ENCODE data around the gene EBI3.
"Not testable (repeated sequence)": the region's sequence is repeated elsewhere in the genome, so short reads cannot be mapped to it uniquely, and the experiment has no call there.

The EBI3 gene

DNA sequence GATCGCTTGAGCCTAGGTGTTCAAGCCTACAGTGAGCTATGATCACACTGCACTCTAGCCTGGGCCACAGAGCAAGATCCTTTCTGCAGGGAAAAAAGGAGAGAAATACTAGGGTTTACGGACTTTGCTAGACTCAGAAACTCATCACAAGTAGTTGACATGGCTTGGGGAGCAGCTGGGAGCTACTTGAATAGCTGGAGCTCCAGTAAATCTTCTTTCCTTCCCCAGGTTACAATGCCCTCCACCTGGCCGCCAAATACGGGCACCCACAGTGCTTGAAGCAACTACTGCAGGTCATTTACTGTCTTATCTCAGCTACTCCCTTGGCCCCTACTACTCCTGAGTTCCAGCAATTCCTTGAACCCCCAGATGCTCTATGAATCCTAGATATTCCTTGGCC lies 27.5 kb upstream of the EBI3 start:
- no peak for DNase-seq

- DNase-seq: no peak
Measured at GRCh38 chr19:4206818-4207484, 22.4 kb upstream of the EBI3 start.

DNA sequence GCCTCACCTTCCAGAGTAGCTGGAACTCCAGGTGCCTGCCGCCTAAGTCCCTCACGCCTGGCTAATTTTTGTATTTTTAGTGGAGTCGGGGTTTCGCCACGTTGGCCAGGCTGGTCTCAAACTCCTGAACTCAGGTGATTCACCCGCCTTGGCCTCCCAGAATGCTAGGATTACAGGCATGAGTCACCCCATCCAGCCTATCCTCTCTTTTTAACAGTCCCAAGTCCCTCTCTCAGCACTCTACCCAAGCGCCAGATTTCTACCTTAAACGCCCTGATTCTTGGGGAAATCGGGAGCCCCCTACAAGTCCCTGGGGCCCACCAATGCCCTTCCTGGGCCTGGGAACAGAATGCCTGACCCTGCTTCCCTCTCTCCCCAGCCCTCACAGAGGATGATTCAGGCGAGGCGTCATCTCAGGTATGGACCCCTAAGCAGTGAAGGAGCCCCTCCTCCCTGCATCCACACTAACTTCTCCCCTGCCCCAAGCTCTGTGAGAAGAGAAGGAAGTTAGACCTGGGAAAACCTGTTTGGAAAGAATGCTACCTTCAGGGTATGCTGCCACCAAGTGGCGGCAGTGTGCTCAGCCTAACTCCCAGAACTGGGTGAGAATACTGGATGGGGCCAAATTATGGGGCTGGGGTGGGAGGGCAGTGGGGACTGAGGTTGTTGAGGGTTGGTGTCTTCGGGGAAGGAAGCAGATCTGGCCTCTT lies 20.8 kb upstream of the EBI3 start:
- no peak for DNase-seq

DNA sequence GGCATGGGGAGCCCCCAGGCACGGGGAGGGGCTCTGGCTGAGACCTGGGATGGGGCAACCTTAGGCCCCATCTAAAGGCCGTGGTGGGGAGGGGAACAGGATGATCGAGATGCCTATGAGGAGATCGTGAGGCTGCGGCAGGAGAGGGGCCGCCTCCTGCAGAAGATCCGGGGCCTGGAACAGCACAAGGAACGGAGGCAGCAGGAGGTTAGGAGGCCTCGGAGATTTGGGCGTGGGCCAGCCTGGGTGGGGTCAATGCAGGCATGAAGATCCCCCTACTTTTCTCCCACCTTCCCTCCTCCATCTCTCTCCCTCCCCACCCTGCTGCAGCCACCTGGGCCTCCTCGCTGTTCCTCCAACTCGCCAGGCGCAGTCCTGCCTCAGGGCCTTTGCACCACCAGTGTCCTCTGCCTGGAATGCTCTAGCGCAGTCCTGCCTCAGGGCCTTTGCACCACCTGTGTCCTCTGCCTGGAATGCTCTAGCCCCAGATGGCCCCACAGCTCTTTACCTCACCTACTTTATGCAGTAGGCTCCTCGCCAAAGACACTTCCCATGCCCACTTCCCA lies 19.1 kb upstream of the EBI3 start:
- no peak for DNase-seq

DNA sequence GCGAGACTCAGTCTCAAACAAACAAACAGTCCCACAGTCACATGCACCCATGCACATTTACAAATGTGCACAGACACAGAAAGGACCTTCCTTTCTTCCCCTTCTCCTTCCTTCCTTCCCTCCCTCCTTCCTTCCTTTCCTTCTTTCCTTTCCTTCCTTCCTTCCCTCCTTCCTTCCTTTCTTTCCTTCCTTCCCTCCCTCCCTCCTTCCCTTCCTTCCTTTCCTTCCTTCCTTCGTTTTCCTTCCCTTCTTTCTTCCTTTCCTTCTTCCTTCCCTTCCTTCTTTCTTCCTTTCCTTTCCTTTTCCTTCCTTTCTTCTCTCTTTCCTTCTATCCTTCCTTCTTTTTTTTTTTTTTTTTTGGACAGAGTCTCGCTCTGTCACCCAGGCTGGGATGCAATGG lies 16.2 kb upstream of the EBI3 start:
- no peak for DNase-seq

- DNase-seq: no peak
Measured at GRCh38 chr19:4215807-4216206, 13.5 kb upstream of the EBI3 start.

DNA sequence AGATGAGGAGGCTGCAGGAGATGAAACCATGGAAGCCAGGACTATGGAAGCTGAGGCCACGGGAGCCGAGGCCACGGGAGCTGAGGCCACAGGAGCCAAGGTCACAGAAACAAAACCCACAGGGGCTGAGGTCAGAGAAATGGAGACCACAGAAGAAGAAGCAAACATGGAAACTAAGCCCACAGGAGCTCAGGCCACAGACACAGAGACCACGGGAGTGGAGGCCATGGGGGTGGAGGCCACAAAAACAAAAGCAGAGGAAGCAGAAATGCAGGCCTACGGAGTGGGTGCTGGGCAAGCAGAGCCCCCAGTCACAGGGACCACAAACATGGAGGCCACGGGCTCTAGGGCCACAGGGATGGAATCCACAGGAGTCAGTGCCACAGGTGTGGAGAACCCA lies 12.5 kb upstream of the EBI3 start:
- DNase-seq: no peak

- no peak for DNase-seq
Measured at GRCh38 chr19:4217429-4218264, 11.7 kb upstream of the EBI3 start.

DNA sequence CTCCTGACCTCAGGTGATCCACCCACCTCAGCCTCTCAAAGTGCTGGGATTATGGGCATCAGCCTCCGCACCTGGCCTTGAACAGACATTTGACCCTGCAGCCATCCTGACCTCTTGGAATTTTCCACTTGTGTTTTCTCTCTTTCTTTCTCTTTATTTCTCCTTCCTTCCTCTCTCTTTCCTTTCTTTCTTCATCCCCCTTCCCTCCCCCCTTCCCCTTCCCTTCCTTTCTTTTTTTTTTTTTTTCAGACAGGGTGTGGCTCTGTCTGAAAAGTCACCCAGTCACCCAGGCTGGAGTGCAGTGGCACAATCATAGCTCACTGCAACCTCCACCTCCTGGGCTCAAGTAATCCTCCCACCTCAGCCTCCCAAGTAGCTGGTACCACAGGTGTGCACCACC lies 10.8 kb upstream of the EBI3 start:
- not testable (repeated sequence) for DNase-seq

GRCh38 chr19:4220188-4220587 lies 9.1 kb upstream of the EBI3 start:
- no peak for DNase-seq

- DNase-seq: no peak
Measured at GRCh38 chr19:4224470-4224869, 4.9 kb upstream of the EBI3 start.

DNA sequence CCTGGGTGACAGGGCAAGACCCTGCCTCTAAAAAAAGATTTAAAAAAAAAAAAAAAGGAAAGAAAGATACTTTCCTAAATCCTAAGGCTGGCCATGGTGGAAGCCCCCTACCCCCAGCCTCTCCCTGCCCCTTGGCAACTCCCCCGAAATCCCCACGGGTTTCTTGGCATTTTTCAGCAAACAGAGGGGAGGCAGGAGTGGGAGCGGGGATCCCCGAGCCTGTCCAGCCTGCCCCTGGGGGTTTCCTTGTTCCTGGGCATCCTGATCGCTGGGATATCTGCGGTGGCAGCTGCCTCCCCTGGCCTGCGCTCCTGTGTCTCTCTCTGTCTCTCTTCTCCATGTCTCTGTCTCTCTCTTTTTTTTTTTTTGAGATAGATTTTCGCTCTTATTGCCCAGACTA lies 3.4 kb upstream of the EBI3 start:
- DNase-seq: no peak

DNA sequence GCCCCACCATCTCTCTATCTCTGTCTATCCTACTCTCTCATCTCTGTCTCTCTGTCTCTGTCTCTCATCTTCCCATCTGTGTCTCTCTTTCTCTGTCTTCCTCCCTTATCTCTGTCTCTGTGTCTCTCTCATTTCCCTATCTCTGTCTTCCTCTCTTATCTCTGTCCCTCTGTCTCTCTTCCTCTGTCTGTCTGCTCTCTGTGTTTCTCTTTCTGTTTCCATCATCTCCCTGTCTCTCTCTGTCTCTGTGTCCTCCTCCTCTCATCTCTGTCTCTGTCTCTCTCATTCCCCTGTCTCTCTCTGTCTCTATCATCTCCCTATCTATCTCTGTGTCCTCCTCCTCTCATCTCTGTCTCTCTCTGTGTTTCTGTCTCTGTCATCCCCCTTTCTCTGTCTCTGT lies 1.6 kb upstream of the EBI3 start:
- DNase-seq: no peak

DNA sequence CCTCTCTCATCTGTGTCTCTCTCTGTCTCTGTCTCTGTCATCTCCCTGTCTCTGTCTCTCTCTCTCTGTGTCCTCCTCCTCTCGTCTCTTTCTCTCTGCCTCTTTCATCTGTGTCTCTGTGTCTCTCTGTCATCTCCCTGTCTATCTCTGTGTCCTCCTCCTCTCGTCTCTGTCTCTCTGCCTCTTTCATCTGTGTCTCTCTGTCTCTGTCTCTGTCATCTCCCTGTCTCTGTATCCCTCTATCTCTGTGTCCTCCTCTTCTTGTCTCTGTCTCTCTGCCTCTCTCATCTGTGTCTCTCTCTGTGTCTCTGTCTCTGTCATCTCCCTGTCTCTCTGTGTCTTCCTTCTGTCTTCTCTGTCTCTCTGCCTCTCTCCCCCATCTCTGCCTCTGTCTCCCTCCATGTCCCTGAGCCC lies 551 bp upstream of the EBI3 start:
- DNase-seq: no peak

- not testable (repeated sequence) for DNase-seq
Measured at GRCh38 chr19:4230237-4230636, 914 bp downstream of the EBI3 start.

GRCh38 chr19:4231521-4231920 lies 2.2 kb downstream of the EBI3 start:
- not testable (repeated sequence) for DNase-seq

- DNase-seq: not testable (repeated sequence)
Measured at GRCh38 chr19:4232139-4232538, 2.8 kb downstream of the EBI3 start.

DNA sequence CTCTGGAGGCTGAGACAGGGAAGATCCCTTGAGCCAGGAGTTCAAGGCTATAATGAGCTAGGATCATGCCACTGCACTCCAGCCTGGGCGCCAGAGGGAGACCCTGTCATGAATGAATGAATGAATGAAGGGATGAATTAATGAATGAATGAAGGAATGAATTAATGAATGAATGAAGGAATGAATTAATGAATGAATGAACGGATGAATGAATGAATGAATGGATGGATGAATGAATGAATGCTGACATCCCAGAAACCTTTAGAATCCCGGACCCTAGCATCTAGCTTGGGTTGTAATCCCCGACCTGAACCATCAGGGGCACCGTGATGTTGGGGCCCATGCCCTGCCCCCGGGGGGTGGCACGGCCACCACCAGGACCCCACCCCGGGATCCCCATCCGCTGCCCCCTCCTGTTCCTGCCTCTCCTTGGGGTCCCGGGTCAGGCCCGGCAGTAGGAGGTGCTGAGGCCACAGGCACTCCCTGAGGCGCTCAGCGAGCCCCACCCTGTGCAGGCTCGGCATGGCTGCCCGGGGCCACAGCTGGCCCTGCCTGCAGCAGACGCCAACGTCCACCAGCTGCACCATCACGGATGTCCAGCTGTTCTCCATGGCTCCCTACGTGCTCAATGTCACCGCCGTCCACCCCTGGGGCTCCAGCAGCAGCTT lies 3.4 kb downstream of the EBI3 start:
- no peak for DNase-seq

DNA sequence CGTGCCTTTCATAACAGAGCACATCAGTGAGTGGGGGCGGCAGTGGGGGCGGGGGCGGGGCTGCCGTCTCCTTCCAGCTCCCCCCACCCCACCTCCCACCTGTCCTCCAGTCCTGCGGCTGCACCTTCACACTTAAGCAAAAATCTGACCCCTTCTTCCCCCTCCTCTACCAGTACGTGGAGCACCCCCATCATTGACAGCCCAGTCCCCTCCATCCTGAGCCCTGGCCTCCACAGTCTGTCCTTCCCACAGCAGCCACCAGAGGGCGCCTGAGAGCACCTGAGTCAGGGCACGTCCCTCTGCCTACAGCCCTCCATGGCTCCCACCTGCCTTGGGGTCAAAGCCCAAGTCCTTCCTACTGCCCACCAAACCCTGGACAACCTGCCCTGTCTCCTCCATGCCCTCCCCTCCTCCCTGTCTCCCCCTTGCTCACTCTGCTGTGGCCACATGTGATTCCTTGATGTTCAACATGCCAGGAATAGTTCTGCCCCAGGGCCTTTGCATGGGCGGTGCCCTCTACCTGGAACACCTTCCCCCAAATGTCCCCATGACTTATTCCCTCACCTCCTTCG lies 4.0 kb downstream of the EBI3 start:
- DNase-seq: no peak

GRCh38 chr19:4234142-4234861 lies 5.0 kb downstream of the EBI3 start:
- DNase-seq: no peak

- DNase-seq: no peak
Measured at GRCh38 chr19:4234862-4235201, 5.5 kb downstream of the EBI3 start.

DNA sequence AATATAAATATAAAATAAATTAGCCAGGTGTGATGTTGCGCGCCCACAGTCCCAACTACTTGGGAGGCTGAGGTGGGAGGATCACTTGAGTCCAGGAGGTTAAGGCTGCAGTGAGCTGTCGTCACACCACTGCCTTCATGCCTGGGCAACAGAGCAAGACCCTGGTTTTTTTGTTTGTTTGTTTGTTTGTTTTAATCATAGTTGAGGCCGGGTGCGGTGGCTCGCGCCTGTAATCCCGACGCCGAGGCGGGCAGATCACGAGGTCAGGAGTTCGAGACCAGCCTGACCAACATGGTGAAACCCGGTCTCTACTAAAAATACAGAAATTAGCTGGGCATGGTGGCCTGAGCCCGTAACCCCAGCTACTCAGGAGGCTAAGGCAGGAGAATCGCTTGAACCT lies 8.2 kb downstream of the EBI3 start:
- DNase-seq: not testable (repeated sequence)

Data from NCI-H1048 (cell line).